Inferior parietal cortex (tissue), 1 donor: Measurements from ENCODE around the gene IKZF3.
"Not testable (repeated sequence)": the region's sequence is repeated elsewhere in the genome, so short reads cannot be mapped to it uniquely, and the experiment has no call there.

ENCODE experiments used
- DNase-seq: peaks from one replicate; pipeline ENCODE4 v3.0.0-alpha.2; 2016; ENCODE audit errors: extremely low spot score

Gene IKZF3

DNA sequence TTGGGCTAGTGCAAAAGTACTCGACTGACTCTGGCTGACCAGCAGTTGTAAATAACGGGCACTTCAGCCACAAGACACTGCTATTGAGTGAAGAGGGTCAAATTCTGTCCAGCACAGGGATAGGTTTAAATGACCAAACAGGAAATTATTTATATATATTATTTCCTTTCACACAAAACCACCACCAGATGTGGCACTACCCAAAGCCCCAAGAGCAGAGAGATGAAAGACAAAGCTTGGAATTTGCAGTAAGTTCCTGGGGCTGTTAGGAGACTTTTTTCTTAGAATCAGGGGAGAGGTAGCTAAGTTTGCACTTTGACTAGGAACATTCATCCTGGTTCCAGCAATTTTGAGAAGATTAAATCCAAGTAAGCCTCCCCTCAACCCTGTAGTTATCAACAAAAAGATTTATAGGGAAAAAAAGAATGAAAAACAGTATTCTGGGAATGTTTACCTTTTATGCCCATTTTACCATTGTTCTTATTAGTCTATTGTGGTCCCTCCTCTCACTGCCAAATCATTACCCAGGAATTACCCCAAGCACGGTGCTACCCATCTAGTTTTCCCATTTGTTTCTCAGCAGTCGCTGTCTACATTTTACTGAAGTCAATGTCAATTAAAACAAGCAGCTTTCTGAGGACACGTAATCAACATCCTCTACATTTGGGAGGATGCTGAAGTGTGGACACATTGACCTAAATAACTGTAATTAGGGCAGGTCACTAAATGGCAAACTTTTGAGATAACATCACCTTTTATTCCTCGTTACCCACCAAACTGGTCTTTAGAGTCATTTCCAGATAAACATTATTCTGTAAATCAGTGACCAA, 82.9 kb downstream of the IKZF3 start:
- DNase-seq: no peak

DNA sequence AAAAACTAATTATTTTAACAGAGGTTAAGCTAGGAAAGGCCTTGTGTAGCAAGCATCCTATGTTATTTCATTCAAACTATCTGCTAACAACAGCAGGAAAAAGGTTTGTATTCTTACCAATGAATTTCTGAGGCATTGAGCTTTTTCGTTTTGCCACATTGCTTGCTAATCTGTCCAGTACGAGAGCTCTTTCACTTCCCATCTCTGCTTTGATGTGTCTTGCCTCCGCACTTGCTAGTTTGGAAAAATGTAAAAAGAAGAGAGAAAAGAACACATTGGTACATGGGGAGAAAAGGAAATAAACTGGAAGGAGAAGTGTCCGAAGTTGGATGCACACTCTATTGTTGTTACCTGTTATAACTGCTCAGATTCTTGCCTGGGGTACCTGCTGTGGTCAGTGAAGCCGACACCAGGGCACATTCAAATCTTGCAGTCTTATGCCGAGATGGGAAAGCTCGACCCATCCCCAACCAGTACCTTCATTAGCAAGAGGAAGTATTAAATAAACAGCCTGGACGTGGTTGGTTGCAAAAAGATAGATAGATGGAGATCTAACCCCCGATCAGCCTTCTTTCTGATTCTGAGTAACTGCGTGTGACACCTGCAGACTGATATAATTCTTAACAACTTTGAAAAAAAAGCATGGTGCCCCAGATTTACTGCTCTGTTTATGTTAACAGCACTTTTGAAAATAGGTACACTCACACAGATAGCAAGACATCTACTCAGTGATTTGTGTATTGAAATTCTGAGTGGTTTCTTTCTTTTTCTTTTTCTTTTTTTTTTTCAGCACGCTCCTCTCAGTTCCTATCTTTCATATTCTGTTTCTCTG, 86.4 kb downstream of the IKZF3 start:
- DNase-seq: no peak

DNA sequence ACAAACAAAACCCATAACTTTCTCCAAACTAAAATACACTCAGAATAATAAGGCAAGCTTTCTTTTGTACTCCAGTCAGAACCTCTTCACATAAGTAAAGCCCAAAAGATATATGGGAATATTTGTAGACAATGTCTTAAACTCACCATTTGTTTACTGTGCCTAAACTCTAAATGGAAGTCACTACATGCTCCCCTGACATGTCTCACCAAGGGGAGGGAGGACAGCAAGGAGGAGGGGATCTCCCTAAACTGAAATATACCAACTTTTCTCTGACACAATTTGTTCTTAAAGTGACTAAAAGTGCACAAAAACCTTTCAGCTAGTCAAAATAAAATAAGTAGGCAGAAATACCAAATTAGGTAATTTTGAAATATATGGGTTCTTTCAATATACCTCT, 87.9 kb downstream of the IKZF3 start:
- no peak for DNase-seq

DNA sequence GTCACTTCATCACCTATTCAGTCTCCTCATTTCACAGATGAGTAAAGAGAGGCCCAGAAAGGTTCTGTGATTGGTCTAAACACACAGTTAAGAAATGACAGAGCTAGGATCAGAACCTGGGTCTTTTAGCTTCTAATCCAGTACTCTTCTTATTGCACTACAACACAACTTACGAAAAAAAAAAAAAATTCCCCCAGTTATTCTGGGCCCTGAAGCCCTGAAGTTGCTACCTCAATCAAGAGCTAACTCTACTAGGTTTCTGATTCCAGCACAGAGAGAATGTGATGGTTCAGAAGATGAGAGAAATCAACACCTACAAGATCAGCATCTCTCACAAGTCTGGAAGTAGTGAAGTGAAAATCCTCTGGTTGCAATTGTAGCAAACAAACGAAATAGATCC, 89.1 kb downstream of the IKZF3 start:
- DNase-seq: no peak

- no peak for DNase-seq
Observed at GRCh38 chr17:39774047-39774446, 90.1 kb downstream of the IKZF3 start.

DNA sequence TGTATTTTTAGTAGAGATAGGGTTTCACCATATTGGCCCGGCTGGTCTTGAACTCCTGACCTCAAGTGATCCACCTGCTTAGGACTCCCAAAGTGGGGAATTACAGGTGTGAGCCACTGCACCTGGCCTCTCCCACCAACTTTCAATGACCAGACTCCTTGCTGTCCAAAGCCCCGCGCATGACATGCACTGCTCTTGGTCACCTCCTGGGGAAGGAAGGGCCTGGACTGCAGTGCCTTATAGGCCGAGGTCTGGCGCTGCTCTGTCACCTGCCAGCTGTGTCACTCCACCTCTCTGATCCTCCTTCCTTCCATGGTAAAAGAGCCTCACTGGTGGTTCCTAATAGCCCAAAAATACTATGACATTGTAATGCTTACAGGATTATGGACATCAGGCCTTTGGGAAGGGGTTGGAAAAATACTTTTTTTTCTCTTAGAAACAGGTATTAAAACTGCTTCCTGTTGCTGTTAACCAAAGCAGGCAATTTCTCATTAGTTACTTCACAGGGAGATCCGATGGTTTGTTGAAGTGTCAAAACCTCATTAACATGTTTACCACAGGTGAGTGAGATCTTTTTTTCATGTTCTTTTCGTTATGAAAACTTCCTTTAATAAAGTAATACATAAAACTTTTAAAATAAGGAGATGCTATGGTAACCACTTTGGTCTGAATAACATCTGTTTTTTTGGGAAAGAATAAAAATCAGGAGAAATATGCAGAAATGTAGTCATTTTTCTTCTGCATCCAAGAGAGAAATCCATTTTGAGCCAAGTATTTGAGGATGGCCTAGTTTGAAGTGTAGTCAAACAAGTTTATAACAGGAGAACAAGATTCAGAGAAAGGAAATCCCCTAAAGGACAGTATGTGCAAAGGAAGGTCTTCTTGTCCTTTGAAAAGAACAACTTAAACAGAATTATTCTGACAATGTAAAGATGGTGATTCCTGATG, 90.9 kb downstream of the IKZF3 start:
- no peak for DNase-seq

GRCh38 chr17:39772415-39772814, 91.7 kb downstream of the IKZF3 start:
- DNase-seq: no peak

- DNase-seq: no peak
Observed at GRCh38 chr17:39769974-39770587, 94.0 kb downstream of the IKZF3 start.

- DNase-seq: no peak
Observed at GRCh38 chr17:39767147-39767546, 97.0 kb downstream of the IKZF3 start.

GRCh38 chr17:39765766-39766165, 98.3 kb downstream of the IKZF3 start:
- no peak for DNase-seq

GRCh38 chr17:39765175-39765574, 98.9 kb downstream of the IKZF3 start:
- DNase-seq: no peak

- not testable (repeated sequence) for DNase-seq
Observed at GRCh38 chr17:39764171-39764570, 99.9 kb downstream of the IKZF3 start.

GRCh38 chr17:39763051-39763820, 100.9 kb downstream of the IKZF3 start:
- DNase-seq: peak; percentile 13

DNA sequence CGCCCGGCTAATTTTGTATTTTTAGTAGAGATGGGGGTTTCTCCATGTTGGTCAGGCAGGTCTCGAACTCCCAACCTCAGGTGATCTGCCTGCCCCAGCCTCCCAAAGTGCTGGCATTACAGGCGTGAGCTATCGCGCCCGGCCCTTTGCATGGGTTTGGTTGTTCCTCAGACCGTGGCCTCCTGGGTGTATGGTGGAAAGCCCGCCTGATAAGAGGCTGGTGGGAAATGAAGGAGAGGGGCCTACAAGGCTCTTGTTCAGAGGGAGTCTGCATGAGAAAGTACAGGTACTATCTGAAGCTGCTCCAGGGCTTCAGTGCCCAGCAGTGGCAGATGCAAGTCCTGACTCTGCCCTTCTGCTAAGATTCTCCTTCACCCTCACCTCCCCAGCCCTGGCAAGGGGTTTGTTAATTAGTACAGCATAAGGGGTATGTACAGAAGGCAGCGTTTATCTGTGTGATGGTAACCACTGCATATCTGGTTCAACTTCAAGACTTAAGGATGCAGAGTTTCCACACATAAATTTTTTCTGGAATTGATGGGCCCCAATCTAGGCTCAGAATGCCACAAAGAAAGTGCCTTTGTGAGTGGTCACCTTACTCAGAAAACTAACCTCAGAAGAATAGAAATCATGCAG, 102.1 kb downstream of the IKZF3 start:
- DNase-seq: no peak

DNA sequence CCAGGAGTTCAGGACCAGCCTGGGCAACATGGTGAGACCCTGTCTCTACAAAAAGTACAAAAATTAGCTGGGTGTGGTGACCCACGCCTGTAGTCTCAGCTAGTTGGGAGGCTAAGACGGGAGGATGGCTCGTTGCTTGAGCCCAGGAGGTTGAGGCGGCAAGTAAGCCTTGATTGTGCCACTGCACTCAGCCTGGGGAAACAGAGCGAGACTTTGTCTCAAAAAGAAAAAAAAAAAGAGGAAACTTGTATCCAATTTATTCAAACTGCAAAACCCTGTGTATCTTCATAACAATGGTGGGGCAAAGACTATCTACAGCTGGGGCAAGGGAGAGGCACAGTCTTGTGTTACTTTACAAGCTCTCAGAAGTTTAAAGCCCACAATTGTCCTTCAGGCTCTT, 104.9 kb downstream of the IKZF3 start:
- DNase-seq: no peak

- DNase-seq: no peak
Observed at GRCh38 chr17:39757931-39758873, 105.9 kb downstream of the IKZF3 start.

DNA sequence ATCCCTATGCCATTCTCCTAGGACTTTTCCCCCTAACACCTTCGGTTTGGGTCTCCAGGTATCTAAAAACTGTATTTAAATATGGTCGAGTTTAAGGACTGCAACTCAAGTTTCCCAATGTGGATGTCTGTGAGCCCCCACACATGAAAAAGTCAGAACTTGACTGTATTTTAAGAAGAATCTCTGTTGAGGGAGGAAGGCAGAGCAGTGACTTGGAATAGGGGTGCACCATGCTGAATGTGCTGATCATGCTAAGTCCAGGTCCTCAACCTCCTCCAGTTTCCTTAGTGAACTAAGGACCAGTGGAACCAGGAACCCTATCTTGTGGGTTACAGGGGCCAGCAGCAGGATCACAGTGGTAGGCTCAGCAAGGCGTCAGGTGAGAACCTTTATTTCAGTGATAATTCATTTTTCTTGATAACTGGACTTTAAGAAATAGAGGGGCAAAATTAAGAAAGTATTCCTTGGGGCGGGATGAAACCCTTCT, 106.9 kb downstream of the IKZF3 start:
- DNase-seq: no peak

GRCh38 chr17:39756380-39757079, 107.6 kb downstream of the IKZF3 start:
- no peak for DNase-seq
